ENCODE data around the gene MPC1. TPM values are rescaled to one million over a fixed set of nuclear protein-coding genes. Genes with fewer than 3 reads are reported as not detected.
"Not testable (repeated sequence)": the region's sequence is repeated elsewhere in the genome, so short reads cannot be mapped to it uniquely, and the experiment has no call there.

Gene MPC1
- polyA plus RNA-seq, 1 donor: 38.8 TPM

GRCh38 chr6:166394036-166394892 is 11.5 kb upstream of the MPC1 start:
- Histone ChIP-seq H3K4me3 (ENCODE audit: low read length) (no peak overlapping the region), H3K27ac (ENCODE audit: low read length) (no peak overlapping the region), H3K4me1 (ENCODE audit: control insufficient read depth, insufficient read depth, low read length) (no peaks in the 10 kb centered on the region), H3K9me3 (ENCODE audit: control insufficient read depth, low read depth, low read length) (no peaks in the 10 kb centered on the region), H3K36me3 (ENCODE audit: control insufficient read depth, insufficient read depth, low read length) (no peaks in the 10 kb centered on the region), H3K27me3 (ENCODE audit: control insufficient read depth, insufficient read depth, low read length) (peaks cover 19% of the 10 kb centered on the region)
- DNase-seq: no peak
- WGBS (ENCODE audit: insufficient coverage, low lambda C conversion rate): 100% methylated on average over 1 of the region's 10 CpGs

DNA sequence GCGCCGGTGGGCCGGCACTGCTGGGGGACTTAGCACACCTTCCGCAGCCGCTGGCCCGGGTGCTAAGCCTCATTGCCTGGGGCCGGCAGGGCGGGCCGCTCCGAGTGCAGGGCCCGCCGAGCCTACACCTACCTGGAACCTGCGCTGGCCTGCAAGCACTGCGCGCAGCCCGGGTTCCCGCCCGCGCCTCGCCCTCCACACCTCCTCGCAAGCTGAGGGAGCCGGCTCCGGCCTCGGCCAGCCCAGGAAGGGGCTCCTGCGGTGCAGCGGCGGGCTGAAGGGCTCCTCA is 10.7 kb upstream of the MPC1 start:
- Histone ChIP-seq H3K4me1 (ENCODE audit: control insufficient read depth, insufficient read depth, low read length) (no peaks in the 10 kb centered on the region), H3K36me3 (ENCODE audit: control insufficient read depth, insufficient read depth, low read length) (no peaks in the 10 kb centered on the region), H3K27me3 (ENCODE audit: control insufficient read depth, insufficient read depth, low read length) (peaks cover 19% of the 10 kb centered on the region), H3K27ac (ENCODE audit: low read length) (no peak overlapping the region), H3K4me3 (ENCODE audit: low read length) (no peak overlapping the region), H3K9me3 (ENCODE audit: control insufficient read depth, low read depth, low read length) (no peaks in the 10 kb centered on the region)
- DNase-seq: no peak
- no CpG with 5 or more reads among the region's 27 CpGs for WGBS (ENCODE audit: insufficient coverage, low lambda C conversion rate)

GRCh38 chr6:166392755-166393534 is 10.2 kb upstream of the MPC1 start:
- H3K9me3 ChIP-seq (ENCODE audit: control insufficient read depth, low read depth, low read length); H3K4me3 ChIP-seq (ENCODE audit: low read length); H3K27ac ChIP-seq (ENCODE audit: low read length); H3K36me3 ChIP-seq (ENCODE audit: control insufficient read depth, insufficient read depth, low read length); DNase-seq; H3K4me1 ChIP-seq (ENCODE audit: control insufficient read depth, insufficient read depth, low read length): not testable (repeated sequence)
- WGBS (ENCODE audit: insufficient coverage, low lambda C conversion rate): no CpG with 5 or more reads among the region's 30 CpGs
- peaks cover 19% of the 10 kb centered on the region for H3K27me3 ChIP-seq (ENCODE audit: control insufficient read depth, insufficient read depth, low read length)

GRCh38 chr6:166389119-166389518 is 6.4 kb upstream of the MPC1 start:
- no peaks in the 10 kb centered on the region for H3K36me3 ChIP-seq (ENCODE audit: control insufficient read depth, insufficient read depth, low read length)
- peaks cover 9% of the 10 kb centered on the region for H3K27me3 ChIP-seq (ENCODE audit: control insufficient read depth, insufficient read depth, low read length)
- no CpG with 5 or more reads among the region's 3 CpGs for WGBS (ENCODE audit: insufficient coverage, low lambda C conversion rate)
- H3K27ac ChIP-seq (ENCODE audit: low read length): no peak overlapping the region
- DNase-seq: no peak
- H3K9me3 ChIP-seq (ENCODE audit: control insufficient read depth, low read depth, low read length): no peaks in the 10 kb centered on the region
- H3K4me3 ChIP-seq (ENCODE audit: low read length): no peak overlapping the region
- no peaks in the 10 kb centered on the region for H3K4me1 ChIP-seq (ENCODE audit: control insufficient read depth, insufficient read depth, low read length)

DNA sequence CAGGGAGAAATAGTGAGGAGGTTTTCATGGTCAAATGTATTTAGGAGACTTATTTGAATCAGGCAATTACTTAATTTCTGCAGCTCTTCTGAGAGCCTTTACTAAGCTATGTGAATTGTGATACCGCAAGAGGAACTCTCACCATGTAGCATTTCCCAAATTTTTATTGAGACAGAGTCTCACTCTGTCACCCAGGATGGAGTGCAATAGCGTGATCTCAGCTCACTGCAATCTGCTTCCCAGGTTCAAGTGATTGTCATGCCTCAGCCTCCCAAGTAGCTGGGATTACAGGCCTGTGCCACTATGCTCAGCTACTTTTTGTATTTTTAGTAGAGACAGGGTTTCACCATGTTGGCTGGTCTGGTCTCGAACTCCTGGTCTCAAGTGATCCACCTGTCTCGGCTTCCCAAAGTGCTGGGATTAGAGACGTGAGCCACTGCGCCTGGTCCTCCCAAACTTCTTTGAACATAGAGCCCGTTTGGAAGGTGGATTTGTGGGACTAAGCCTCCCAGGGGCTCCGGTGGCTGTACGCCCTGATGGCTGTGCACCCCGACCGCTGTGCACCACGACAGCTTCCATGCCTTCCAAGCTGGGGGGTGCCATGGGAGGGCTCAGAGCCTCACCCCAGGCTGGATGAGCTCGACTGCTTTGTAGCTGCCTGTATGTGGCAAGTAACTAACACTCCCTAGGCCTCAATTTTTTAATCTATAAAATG is 5.7 kb upstream of the MPC1 start:
- DNase-seq: no peak
- no CpG with 5 or more reads among the region's 13 CpGs for WGBS (ENCODE audit: insufficient coverage, low lambda C conversion rate)
- Histone ChIP-seq H3K36me3 (ENCODE audit: control insufficient read depth, insufficient read depth, low read length) (no peaks in the 10 kb centered on the region), H3K4me1 (ENCODE audit: control insufficient read depth, insufficient read depth, low read length) (no peaks in the 10 kb centered on the region), H3K27ac (ENCODE audit: low read length) (no peak overlapping the region), H3K27me3 (ENCODE audit: control insufficient read depth, insufficient read depth, low read length) (peaks cover 5% of the 10 kb centered on the region), H3K4me3 (ENCODE audit: low read length) (no peak overlapping the region), H3K9me3 (ENCODE audit: control insufficient read depth, low read depth, low read length) (no peaks in the 10 kb centered on the region)

DNA sequence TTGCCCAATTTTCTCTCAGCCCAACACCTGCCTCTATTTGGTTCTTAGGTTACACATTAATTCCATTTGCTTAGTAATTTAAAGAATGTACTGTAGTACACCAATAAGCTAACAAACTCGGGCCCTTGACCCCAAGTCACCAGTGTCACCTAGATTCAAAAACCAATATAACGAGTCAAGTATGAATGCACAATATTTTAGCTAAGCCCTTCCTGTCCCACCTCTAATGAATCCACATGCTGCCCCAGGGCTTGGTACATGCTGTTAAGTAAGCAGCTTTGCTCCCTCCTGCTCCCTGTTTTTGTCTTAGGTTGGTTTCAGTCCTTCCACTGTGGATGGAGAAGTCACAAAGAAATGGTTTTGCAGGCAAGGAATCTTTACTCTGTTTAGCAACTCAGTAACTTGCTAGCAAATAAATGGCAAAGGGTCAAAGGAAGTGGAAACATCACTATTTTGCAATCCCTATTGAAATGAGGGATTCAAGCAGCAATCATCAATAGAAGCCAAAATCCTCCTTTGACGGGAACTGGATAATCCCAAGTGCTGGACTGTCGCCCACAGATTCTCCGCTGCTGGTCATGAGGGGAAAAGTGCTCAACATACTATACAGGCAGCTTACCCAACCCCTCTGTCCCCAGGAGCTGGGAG is 5.0 kb upstream of the MPC1 start:
- H3K27ac ChIP-seq (ENCODE audit: low read length): no peak overlapping the region
- peaks cover 5% of the 10 kb centered on the region for H3K27me3 ChIP-seq (ENCODE audit: control insufficient read depth, insufficient read depth, low read length)
- WGBS (ENCODE audit: insufficient coverage, low lambda C conversion rate): no CpG with 5 or more reads among the region's 5 CpGs
- no peak overlapping the region for H3K4me3 ChIP-seq (ENCODE audit: low read length)
- H3K4me1 ChIP-seq (ENCODE audit: control insufficient read depth, insufficient read depth, low read length): no peaks in the 10 kb centered on the region
- H3K36me3 ChIP-seq (ENCODE audit: control insufficient read depth, insufficient read depth, low read length): no peaks in the 10 kb centered on the region
- DNase-seq: no peak
- H3K9me3 ChIP-seq (ENCODE audit: control insufficient read depth, low read depth, low read length): no peaks in the 10 kb centered on the region

GRCh38 chr6:166387098-166387497 is 4.4 kb upstream of the MPC1 start:
- DNase-seq; H3K27me3 ChIP-seq (ENCODE audit: control insufficient read depth, insufficient read depth, low read length); H3K27ac ChIP-seq (ENCODE audit: low read length); H3K36me3 ChIP-seq (ENCODE audit: control insufficient read depth, insufficient read depth, low read length); H3K4me1 ChIP-seq (ENCODE audit: control insufficient read depth, insufficient read depth, low read length); H3K9me3 ChIP-seq (ENCODE audit: control insufficient read depth, low read depth, low read length); H3K4me3 ChIP-seq (ENCODE audit: low read length): not testable (repeated sequence)
- 100% methylated on average over 2 of the region's 9 CpGs for WGBS (ENCODE audit: insufficient coverage, low lambda C conversion rate)

DNA sequence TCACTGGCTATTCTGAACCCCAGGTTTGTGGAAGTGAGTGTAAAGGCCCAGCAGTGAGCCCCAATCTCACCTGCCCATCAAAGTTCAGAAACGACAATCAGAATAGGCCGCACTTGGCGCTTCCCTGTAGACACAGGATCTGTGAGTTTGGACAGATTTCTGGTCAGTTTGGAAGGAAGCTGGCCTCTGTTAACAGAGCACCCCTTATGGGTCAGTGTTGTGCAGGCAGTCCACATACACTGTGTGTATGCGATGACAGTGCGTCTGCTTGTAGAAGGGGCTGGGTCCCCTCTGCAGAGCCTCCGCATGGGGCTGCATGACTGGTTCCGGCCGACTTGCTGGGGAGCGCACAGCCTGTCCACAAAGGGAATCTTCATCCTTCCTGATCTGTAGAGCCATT is 3.4 kb upstream of the MPC1 start:
- Histone ChIP-seq H3K4me1 (ENCODE audit: control insufficient read depth, insufficient read depth, low read length) (no peaks in the 10 kb centered on the region), H3K27ac (ENCODE audit: low read length) (no peak overlapping the region), H3K9me3 (ENCODE audit: control insufficient read depth, low read depth, low read length) (no peaks in the 10 kb centered on the region), H3K4me3 (ENCODE audit: low read length) (no peak overlapping the region), H3K27me3 (ENCODE audit: control insufficient read depth, insufficient read depth, low read length) (peaks cover 2% of the 10 kb centered on the region), H3K36me3 (ENCODE audit: control insufficient read depth, insufficient read depth, low read length) (no peaks in the 10 kb centered on the region)
- WGBS (ENCODE audit: insufficient coverage, low lambda C conversion rate): no CpG with 5 or more reads among the region's 9 CpGs
- DNase-seq: no peak

GRCh38 chr6:166383802-166384363 is 1.1 kb upstream of the MPC1 start:
- H3K27me3 ChIP-seq (ENCODE audit: control insufficient read depth, insufficient read depth, low read length); H3K4me1 ChIP-seq (ENCODE audit: control insufficient read depth, insufficient read depth, low read length); H3K36me3 ChIP-seq (ENCODE audit: control insufficient read depth, insufficient read depth, low read length); H3K9me3 ChIP-seq (ENCODE audit: control insufficient read depth, low read depth, low read length): not testable (repeated sequence)
- peak overlapping the region; percentile 96 for H3K27ac ChIP-seq (ENCODE audit: low read length)
- DNase-seq: peak in 1 of 2 donors; percentile 9
- H3K4me3 ChIP-seq (ENCODE audit: low read length): peak overlapping the region; percentile 85
- 100% methylated on average over 1 of the region's 22 CpGs for WGBS (ENCODE audit: insufficient coverage, low lambda C conversion rate)

- no CpG with 5 or more reads among the region's 46 CpGs for WGBS (ENCODE audit: insufficient coverage, low lambda C conversion rate)
- H3K4me3 ChIP-seq (ENCODE audit: low read length): peak overlapping the region; percentile 88
- peak in 1 of 2 donors; percentile 6 for DNase-seq
Observed at GRCh38 chr6:166382500-166382932, 224 bp downstream of the MPC1 start.

More at GRCh38 chr6:166382500-166382932, 224 bp downstream of the MPC1 start:
- no peaks in the 10 kb centered on the region for H3K9me3 ChIP-seq (ENCODE audit: control insufficient read depth, low read depth, low read length)
- peak overlapping the region; percentile 73 for H3K27ac ChIP-seq (ENCODE audit: low read length)
- H3K4me1 ChIP-seq (ENCODE audit: control insufficient read depth, insufficient read depth, low read length): no peaks in the 10 kb centered on the region
- H3K27me3 ChIP-seq (ENCODE audit: control insufficient read depth, insufficient read depth, low read length): no peaks in the 10 kb centered on the region
- no peaks in the 10 kb centered on the region for H3K36me3 ChIP-seq (ENCODE audit: control insufficient read depth, insufficient read depth, low read length)

Data from large intestine (tissue), 3 donors.